ENCODE measurements around the gene AACS.

GRCh38 chr12:125100551-125101434, 35.6 kb downstream of the AACS start:
- TF ChIP-seq, protein P1, sequence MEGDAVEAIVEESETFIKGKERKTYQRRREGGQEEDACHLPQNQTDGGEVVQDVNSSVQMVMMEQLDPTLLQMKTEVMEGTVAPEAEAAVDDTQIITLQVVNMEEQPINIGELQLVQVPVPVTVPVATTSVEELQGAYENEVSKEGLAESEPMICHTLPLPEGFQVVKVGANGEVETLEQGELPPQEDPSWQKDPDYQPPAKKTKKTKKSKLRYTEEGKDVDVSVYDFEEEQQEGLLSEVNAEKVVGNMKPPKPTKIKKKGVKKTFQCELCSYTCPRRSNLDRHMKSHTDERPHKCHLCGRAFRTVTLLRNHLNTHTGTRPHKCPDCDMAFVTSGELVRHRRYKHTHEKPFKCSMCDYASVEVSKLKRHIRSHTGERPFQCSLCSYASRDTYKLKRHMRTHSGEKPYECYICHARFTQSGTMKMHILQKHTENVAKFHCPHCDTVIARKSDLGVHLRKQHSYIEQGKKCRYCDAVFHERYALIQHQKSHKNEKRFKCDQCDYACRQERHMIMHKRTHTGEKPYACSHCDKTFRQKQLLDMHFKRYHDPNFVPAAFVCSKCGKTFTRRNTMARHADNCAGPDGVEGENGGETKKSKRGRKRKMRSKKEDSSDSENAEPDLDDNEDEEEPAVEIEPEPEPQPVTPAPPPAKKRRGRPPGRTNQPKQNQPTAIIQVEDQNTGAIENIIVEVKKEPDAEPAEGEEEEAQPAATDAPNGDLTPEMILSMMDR (IDR thresholded peaks at IDR 0.05), result no peak
- TF ChIP-seq, protein P2, sequence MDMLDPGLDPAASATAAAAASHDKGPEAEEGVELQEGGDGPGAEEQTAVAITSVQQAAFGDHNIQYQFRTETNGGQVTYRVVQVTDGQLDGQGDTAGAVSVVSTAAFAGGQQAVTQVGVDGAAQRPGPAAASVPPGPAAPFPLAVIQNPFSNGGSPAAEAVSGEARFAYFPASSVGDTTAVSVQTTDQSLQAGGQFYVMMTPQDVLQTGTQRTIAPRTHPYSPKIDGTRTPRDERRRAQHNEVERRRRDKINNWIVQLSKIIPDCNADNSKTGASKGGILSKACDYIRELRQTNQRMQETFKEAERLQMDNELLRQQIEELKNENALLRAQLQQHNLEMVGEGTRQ (CRISPR knock-in tag; IDR thresholded peaks at IDR 0.05), result no peak
- TF ChIP-seq JUN (CRISPR knock-in tag; IDR thresholded peaks at IDR 0.05) (no peak), TEAD4 (CRISPR knock-in tag; IDR thresholded peaks at IDR 0.05) (no peak)
- TF ChIP-seq, protein P3, sequence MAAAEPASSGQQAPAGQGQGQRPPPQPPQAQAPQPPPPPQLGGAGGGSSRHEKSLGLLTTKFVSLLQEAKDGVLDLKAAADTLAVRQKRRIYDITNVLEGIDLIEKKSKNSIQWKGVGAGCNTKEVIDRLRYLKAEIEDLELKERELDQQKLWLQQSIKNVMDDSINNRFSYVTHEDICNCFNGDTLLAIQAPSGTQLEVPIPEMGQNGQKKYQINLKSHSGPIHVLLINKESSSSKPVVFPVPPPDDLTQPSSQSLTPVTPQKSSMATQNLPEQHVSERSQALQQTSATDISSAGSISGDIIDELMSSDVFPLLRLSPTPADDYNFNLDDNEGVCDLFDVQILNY (CRISPR knock-in tag; IDR thresholded peaks at IDR 0.05), result no peak

Measured in WTC11 (cell line).